ENCODE data around the gene RBM25.

GRCh38 chr14:73105727-73106126 lies 47.4 kb downstream of the RBM25 start:
- no peak for TF ChIP-seq CTCF (tag by site-specific recombination; IDR thresholded peaks at IDR 0.05)
- no peak for TF ChIP-seq ZNF311 (tag by site-specific recombination; IDR thresholded peaks at IDR 0.05; ENCODE audit: borderline replicate concordance)
- TF ChIP-seq ZNF449 (tag by site-specific recombination; IDR thresholded peaks at IDR 0.05), result no peak
- TF ChIP-seq HOXD13 (CRISPR knock-in tag; IDR thresholded peaks at IDR 0.05; ENCODE audit: borderline replicate concordance), result no peak

All from HEK293 (cell line).